ENCODE measurements around the gene PRDM12. TPM values are rescaled to one million over a fixed set of nuclear protein-coding genes. Genes with fewer than 3 reads are reported as not detected.
"Not testable (repeated sequence)": the region's sequence is repeated elsewhere in the genome, so short reads cannot be mapped to it uniquely, and the experiment has no call there.

Gene PRDM12
- total RNA-seq, 1 donor from 2014 or later: not detected

DNA sequence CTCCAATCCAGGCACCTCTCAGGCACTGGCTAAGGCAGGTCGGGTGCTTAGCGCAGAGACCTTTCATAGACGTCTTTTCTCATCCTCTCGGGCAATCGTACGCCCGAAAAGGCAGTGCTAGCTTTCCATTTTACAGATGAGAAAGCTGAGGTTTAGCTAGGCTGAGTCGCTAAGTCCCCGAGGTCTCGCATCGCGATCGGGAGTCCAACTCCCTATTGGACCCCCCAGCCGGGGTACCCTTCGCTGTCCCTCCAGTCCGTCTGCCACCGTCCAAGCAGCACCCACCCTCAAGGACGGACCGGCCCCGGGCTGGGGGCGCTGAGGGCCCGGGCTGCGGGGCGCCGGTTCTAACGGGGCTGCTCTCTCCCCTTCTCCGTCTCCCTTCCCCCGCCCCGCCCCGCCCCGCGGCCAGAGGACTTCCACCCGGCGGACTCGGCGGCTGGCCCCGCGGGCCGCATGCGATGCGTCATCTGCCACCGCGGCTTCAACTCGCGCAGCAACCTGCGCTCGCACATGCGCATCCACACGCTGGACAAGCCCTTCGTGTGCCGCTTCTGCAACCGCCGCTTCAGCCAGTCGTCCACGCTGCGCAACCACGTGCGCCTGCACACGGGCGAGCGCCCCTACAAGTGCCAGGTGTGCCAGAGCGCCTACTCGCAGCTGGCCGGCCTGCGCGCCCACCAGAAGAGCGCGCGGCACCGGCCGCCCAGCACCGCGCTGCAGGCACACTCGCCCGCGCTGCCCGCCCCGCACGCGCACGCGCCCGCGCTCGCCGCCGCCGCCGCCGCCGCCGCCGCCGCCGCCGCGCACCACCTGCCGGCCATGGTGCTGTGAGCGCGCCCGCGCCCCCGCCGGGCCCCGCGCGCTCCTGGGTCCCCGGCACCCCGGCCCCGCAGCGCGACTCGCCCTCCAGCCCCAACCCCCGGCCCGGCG is 16.7 kb downstream of the PRDM12 start:
- CTCF ChIA-PET: interaction anchor here (1.2 to 2.7 kb wide), 3 partner anchors 15 to 219 kb away, joined by 6 to 51 read pairs (median 7); no protein-coding TSS in a partner anchor
- Mint-ChIP-seq H3K36me3 (ENCODE audit: low read depth) (peaks cover 1% of the 10 kb centered on the region), H3K4me3 (peak overlapping the region; percentile 90), H3K4me1 (peaks cover 8% of the 10 kb centered on the region), H3K27me3 (peaks cover 10% of the 10 kb centered on the region), H3K27ac (no peak overlapping the region), H3K9me3 (peaks cover 2% of the 10 kb centered on the region)
- ATAC-seq (ENCODE audit: low read depth): peak; percentile 58
- TF ChIP-seq, protein P1, sequence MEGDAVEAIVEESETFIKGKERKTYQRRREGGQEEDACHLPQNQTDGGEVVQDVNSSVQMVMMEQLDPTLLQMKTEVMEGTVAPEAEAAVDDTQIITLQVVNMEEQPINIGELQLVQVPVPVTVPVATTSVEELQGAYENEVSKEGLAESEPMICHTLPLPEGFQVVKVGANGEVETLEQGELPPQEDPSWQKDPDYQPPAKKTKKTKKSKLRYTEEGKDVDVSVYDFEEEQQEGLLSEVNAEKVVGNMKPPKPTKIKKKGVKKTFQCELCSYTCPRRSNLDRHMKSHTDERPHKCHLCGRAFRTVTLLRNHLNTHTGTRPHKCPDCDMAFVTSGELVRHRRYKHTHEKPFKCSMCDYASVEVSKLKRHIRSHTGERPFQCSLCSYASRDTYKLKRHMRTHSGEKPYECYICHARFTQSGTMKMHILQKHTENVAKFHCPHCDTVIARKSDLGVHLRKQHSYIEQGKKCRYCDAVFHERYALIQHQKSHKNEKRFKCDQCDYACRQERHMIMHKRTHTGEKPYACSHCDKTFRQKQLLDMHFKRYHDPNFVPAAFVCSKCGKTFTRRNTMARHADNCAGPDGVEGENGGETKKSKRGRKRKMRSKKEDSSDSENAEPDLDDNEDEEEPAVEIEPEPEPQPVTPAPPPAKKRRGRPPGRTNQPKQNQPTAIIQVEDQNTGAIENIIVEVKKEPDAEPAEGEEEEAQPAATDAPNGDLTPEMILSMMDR (IDR thresholded peaks at IDR 0.05): no peak
- DNase-seq: peak; percentile 61
- POLR2A ChIA-PET: interaction anchor here (0.6 to 1.6 kb wide), 2 partner anchors 12 to 26 kb away, joined by 3 to 8 read pairs; partner anchors contain the start of gene EXOSC2
- intact Hi-C loops (cut with micrococcal nuclease): loop anchor here (1.0 to 5.0 kb wide), 2 partner anchors 102 to 944 kb away; partner anchors contain the start of gene FUBP3

DNA sequence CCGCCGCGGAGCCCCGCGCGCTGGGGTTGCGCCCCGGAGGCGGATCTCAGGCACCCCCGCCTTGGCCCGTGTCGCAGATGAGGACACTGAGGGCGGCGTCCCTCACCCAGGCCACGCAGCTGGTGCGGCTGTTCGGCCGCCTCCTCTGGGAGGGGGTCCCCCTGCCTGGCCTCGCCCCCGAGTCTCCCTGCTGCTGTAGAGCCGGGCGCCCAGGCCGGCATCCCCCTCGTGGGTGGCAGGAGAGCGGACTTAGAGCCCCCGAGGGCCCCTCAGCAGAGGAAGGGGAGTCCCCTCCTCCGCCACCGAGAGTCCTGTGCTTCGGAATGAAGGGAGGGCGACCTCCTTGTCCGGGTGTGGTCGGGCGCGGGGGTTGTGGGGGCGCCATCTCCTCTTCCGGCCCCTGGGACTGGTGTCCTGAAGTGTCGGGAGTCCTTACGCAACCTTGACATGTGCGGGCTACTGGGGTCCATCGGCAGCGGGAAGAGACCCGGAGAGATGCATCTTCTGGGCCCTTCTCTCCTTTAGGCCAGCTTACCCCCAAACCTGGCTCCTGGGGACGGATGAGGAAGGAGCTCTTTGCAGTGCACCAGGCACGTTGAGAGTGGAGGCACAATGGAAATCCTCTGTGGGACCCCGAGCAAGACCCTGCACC is 17.5 kb downstream of the PRDM12 start:
- DNase-seq (no peak), ATAC-seq (ENCODE audit: low read depth) (peak; percentile 23)
- peaks cover 8% of the 10 kb centered on the region for H3K4me1 Mint-ChIP-seq
- peaks cover 10% of the 10 kb centered on the region for H3K27me3 Mint-ChIP-seq
- no peak overlapping the region for H3K27ac Mint-ChIP-seq
- ChIA-PET POLR2A (interaction anchor here (0.6 to 1.6 kb wide), 2 partner anchors 12 to 589 kb away, joined by 6 to 8 read pairs; partner anchors contain the start of gene EXOSC2), CTCF (interaction anchor here (0.9 to 2.7 kb wide), 13 partner anchors 12 to 575 kb away, joined by 3 to 51 read pairs (median 5); partner anchors contain the start of gene EXOSC2)
- H3K9me3 Mint-ChIP-seq: peaks cover 2% of the 10 kb centered on the region
- peak overlapping the region; percentile 90 for H3K4me3 Mint-ChIP-seq
- H3K36me3 Mint-ChIP-seq (ENCODE audit: low read depth): peaks cover 1% of the 10 kb centered on the region
- intact Hi-C loops (cut with micrococcal nuclease): loop anchor here (1.0 to 5.0 kb wide), 3 partner anchors 103 to 945 kb away; partner anchors contain the start of gene FUBP3
- TF ChIP-seq, protein P1 (IDR thresholded peaks at IDR 0.05): no peak

DNA sequence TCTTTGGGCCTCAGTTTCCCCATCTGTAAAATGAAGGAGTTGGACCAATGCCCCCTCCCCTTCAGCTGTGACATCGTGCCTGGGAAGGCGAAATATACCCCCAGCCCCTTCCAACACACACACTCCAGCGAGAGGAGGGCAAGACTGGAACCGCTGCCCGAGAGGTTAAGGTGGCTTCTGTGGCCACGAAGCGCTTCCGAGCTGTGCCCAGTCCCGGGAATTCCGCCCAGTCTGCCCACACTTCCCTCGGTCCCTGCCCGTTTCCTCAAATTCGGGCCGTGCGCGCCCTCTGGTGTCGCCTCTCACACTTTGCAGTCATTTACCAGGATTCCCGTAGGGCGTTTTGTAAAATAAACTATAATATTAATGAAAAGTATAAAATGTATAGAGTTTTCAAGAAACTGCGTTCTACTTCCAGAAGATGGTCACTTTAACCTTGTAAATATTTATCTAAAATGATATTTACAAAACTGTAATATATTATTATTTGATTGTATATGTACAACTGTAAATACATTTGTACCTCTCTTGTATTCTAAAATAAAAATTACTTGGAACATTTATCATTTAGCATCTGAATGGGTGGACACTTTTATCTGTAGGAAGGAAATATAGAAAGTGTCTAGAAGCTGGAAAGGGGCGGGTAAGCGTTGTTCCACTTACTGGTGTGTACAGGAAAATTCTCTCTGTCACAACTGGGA is 18.2 kb downstream of the PRDM12 start:
- intact Hi-C loops (cut with micrococcal nuclease): loop anchor here (1.0 to 5.0 kb wide), 2 partner anchors 221 to 945 kb away; no protein-coding TSS in a partner anchor
- ATAC-seq (ENCODE audit: low read depth): peak; percentile 51

DNA sequence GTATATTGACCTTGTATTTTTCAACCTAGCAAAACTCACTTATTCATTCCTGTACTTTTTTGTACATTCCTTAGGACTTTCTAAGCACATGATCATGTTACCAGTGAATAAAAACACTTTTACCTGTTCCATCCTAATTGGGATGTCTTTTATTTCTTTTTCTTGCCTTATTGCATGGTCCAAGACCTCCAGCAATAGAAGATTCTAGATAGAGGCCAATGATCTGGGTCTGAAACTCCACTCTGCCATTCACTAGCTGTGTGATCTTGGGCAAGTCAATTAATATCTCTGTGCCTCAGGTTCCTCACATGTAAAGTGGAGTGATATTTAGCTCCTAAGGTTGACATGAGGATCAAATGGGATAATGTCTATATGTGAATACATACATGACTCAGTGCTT is 20.7 kb downstream of the PRDM12 start:
- peaks cover 8% of the 10 kb centered on the region for H3K4me1 Mint-ChIP-seq
- peaks cover 1% of the 10 kb centered on the region for H3K36me3 Mint-ChIP-seq (ENCODE audit: low read depth)
- no peak overlapping the region for H3K27ac Mint-ChIP-seq
- TF ChIP-seq, protein P1 (IDR thresholded peaks at IDR 0.05): no peak
- DNase-seq (no peak), ATAC-seq (ENCODE audit: low read depth) (no peak)
- ChIA-PET CTCF (interaction anchor here (0.6 to 1.9 kb wide), 4 partner anchors 8 to 224 kb away, joined by 3 to 17 read pairs (median 7); partner anchors contain the start of gene EXOSC2), POLR2A (no interaction called here)
- intact Hi-C loops (cut with micrococcal nuclease): no loop called here
- no peak overlapping the region for H3K4me3 Mint-ChIP-seq
- peaks cover 2% of the 10 kb centered on the region for H3K9me3 Mint-ChIP-seq
- peaks cover 6% of the 10 kb centered on the region for H3K27me3 Mint-ChIP-seq

More for the DNA sequence above, 18.2 kb downstream of the PRDM12 start:
- ChIA-PET CTCF (interaction anchor here (0.8 to 2.7 kb wide), 14 partner anchors 11 to 575 kb away, joined by 3 to 51 read pairs (median 5); partner anchors contain the start of gene EXOSC2), POLR2A (interaction anchor here (0.6 to 1.6 kb wide), 2 partner anchors 11 to 588 kb away, joined by 6 to 8 read pairs; partner anchors contain the start of gene EXOSC2)
- peaks cover 2% of the 10 kb centered on the region for H3K9me3 Mint-ChIP-seq
- TF ChIP-seq, protein P1 (IDR thresholded peaks at IDR 0.05): peak; percentile 89
- peak overlapping the region; percentile 90 for H3K4me3 Mint-ChIP-seq
- H3K27me3 Mint-ChIP-seq: peaks cover 13% of the 10 kb centered on the region
- peaks cover 8% of the 10 kb centered on the region for H3K4me1 Mint-ChIP-seq
- H3K36me3 Mint-ChIP-seq (ENCODE audit: low read depth): peaks cover 1% of the 10 kb centered on the region
- H3K27ac Mint-ChIP-seq: no peak overlapping the region
- no peak for DNase-seq

DNA sequence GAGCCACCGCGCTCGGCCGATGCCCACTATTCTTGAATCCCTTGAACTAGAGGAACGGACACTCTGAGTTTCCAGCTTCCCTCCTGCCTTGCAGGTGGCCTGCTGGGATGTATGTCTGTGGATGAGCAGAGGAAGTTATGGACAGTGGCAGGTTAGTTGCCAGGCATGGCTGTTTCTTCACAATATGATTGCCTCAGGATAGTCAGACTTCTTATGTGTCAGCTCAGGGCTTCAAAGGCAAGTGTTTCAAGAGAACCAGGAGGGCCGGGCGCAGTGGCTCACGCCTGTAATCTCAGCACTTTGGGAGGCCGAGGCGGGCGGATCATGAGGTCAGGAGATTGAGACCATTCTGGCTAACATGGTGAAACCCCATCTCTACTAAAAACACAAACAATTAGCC is 21.6 kb downstream of the PRDM12 start:
- DNase-seq; H3K27me3 Mint-ChIP-seq; H3K36me3 Mint-ChIP-seq (ENCODE audit: low read depth); H3K9me3 Mint-ChIP-seq; H3K4me1 Mint-ChIP-seq; H3K4me3 Mint-ChIP-seq; H3K27ac Mint-ChIP-seq; intact Hi-C loops (cut with micrococcal nuclease); ATAC-seq (ENCODE audit: low read depth): not testable (repeated sequence)
- POLR2A ChIA-PET: interaction anchor here (0.6 to 0.7 kb wide), 2 partner anchors 9 to 1555 kb away, joined by 6 read pairs; no protein-coding TSS in a partner anchor
- CTCF ChIA-PET: interaction anchor here (1.6 kb wide), 1 partner anchor 15 kb away, joined by 3 read pairs; no protein-coding TSS in a partner anchor
